Measurements from ENCODE around the gene CPEB4.

DNA sequence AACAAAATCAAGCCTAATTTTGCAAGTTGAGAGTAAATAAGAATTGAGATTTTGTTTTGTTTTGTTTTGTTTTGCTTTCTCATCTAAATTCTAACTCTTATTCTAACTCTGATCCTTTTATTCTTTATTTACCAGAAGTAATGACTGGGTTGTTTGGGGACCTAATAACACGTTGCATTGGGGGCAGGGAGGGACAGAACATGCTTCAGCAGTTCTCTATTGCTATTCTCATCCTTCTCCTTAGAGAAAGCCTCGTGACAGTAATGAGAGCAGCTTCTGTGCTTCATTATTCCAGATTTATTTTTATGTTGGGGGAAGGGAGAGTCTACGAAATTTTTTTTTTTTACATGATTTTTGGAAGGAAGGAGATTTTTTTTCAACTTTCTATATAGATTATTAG is 21.1 kb downstream of the CPEB4 start:
- TF ChIP-seq, protein P1, sequence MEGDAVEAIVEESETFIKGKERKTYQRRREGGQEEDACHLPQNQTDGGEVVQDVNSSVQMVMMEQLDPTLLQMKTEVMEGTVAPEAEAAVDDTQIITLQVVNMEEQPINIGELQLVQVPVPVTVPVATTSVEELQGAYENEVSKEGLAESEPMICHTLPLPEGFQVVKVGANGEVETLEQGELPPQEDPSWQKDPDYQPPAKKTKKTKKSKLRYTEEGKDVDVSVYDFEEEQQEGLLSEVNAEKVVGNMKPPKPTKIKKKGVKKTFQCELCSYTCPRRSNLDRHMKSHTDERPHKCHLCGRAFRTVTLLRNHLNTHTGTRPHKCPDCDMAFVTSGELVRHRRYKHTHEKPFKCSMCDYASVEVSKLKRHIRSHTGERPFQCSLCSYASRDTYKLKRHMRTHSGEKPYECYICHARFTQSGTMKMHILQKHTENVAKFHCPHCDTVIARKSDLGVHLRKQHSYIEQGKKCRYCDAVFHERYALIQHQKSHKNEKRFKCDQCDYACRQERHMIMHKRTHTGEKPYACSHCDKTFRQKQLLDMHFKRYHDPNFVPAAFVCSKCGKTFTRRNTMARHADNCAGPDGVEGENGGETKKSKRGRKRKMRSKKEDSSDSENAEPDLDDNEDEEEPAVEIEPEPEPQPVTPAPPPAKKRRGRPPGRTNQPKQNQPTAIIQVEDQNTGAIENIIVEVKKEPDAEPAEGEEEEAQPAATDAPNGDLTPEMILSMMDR (IDR thresholded peaks at IDR 0.05; ENCODE audit: low read depth, low read length, missing input control): no peak
- TF ChIP-seq FOXA1 (IDR thresholded peaks at IDR 0.05): no peak
- no peak for TF ChIP-seq FOXA2 (IDR thresholded peaks at IDR 0.05)
